MCF 10A (cell line): Measurements from ENCODE around the gene OR10A4. TPM values are rescaled to one million over a fixed set of nuclear protein-coding genes. Genes with fewer than 3 reads are reported as not detected.
A peak's percentile ranks its signal among the peaks of the same experiment; 100 is the strongest.

ENCODE experiments used
- BruUV-seq: library from RNA; stranded (reverse); fragments of 400-500 nt; replicated peaks from 2 replicates; lab custom pipeline; 2021; lab: Mats Ljungman, UMichigan
- CTCF ChIA-PET: fragments of 300-600 bp; sonication (Branson Sonifier 250); formaldehyde crosslinking; extraction: SDS; loops from one replicate; lab custom pipeline; 2021; ENCODE audit warnings: antibody characterized with exemption, inconsistent platforms; lab: Yijun Ruan, JAX
- POLR2A ChIA-PET: fragments of 300-600, 350-650 bp; sonication (Branson Sonifier 250); formaldehyde crosslinking; extraction: SDS; loops from one replicate; lab custom pipeline; 2020; ENCODE audit warnings: antibody characterized with exemption, inconsistent platforms; lab: Yijun Ruan, JAX
- DNase-seq: peaks from one replicate; pipeline ENCODE4 v3.0.0-alpha.2; 2018; ENCODE audit not compliant: unreplicated experiment
- H3K27ac Mint-ChIP-seq: one replicate; pipeline ENCODE4 v1.8.0; 2022; ENCODE audit warnings: mild to moderate bottlenecking, low read depth, mixed read lengths; ENCODE audit not compliant: unreplicated experiment
- H3K27me3 Mint-ChIP-seq: one replicate; pipeline ENCODE4 v1.8.0; 2022; ENCODE audit warnings: mixed read lengths; ENCODE audit not compliant: insufficient read depth, unreplicated experiment
- H3K36me3 Mint-ChIP-seq: one replicate; pipeline ENCODE4 v1.8.0; 2022; ENCODE audit warnings: mild to moderate bottlenecking, moderate library complexity, mixed read lengths; ENCODE audit not compliant: insufficient read depth, unreplicated experiment
- H3K4me1 Mint-ChIP-seq: one replicate; pipeline ENCODE4 v1.8.0; 2022; ENCODE audit warnings: mixed read lengths; ENCODE audit not compliant: insufficient read depth, unreplicated experiment
- H3K4me3 Mint-ChIP-seq: one replicate; pipeline ENCODE4 v1.8.0; 2022; ENCODE audit warnings: mild to moderate bottlenecking, moderate library complexity, mixed read lengths; ENCODE audit not compliant: unreplicated experiment
- H3K9me3 Mint-ChIP-seq: one replicate; pipeline ENCODE4 v1.8.0; 2022; ENCODE audit warnings: mixed read lengths; ENCODE audit not compliant: unreplicated experiment
- intact Hi-C: fragments of 100-400 bp; cut with micrococcal nuclease; formaldehyde crosslinking; loops from 2 replicates; pipeline ENCODE4 v1.14.1; 2022
- total RNA-seq: library from RNA; stranded (reverse); gene quantifications from 2 replicates; pipeline ENCODE4 v1.2.3, GENCODE V29; 2022
- TF ChIP-seq, protein P1 (sequence below): fragments of 200-600 bp; IDR thresholded peaks from one replicate; pipeline ENCODE4 v1.8.0; 2022; ENCODE audit warnings: antibody characterized with exemption, mild to moderate bottlenecking; ENCODE audit not compliant: unreplicated experiment

Gene OR10A4
- total RNA-seq, 1 experiment from 2014 or later: not detected

- no peaks in the 10 kb centered on the region for H3K36me3 Mint-ChIP-seq
- TF ChIP-seq, protein P1, sequence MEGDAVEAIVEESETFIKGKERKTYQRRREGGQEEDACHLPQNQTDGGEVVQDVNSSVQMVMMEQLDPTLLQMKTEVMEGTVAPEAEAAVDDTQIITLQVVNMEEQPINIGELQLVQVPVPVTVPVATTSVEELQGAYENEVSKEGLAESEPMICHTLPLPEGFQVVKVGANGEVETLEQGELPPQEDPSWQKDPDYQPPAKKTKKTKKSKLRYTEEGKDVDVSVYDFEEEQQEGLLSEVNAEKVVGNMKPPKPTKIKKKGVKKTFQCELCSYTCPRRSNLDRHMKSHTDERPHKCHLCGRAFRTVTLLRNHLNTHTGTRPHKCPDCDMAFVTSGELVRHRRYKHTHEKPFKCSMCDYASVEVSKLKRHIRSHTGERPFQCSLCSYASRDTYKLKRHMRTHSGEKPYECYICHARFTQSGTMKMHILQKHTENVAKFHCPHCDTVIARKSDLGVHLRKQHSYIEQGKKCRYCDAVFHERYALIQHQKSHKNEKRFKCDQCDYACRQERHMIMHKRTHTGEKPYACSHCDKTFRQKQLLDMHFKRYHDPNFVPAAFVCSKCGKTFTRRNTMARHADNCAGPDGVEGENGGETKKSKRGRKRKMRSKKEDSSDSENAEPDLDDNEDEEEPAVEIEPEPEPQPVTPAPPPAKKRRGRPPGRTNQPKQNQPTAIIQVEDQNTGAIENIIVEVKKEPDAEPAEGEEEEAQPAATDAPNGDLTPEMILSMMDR: no peak
- no peaks in the 10 kb centered on the region for H3K27me3 Mint-ChIP-seq
- H3K4me1 Mint-ChIP-seq: no peaks in the 10 kb centered on the region
- H3K9me3 Mint-ChIP-seq: no peaks in the 10 kb centered on the region
- ChIA-PET CTCF (no interaction called here), POLR2A (no interaction called here)
- H3K27ac Mint-ChIP-seq: no peak overlapping the region
- intact Hi-C loops: no loop called here
- DNase-seq: peak; percentile 27
- no peak overlapping the region for H3K4me3 Mint-ChIP-seq
- no TSS peak for BruUV-seq
These were observed 35.5 kb downstream of the OR10A4 start for GRCh38 chr11:6911948-6912347.

DNA sequence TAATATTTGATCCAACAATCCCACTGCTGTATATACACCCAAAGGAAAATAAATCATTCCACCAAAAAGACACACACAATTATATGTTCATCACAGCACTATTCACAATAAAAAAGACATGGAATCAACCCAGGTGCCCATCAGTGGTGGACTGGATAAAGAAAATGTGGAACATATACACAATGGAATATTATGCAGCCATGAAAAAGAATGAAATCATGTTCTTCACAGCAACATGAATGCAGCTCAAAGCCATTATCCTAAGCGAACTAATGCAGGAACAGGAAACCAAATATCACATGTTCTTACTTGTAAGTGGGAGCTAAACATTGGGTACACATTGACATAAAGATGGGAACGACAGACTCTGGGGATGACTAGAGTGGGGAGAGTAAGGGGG lies 43.3 kb downstream of the OR10A4 start:
- POLR2A ChIA-PET: no interaction called here
- Mint-ChIP-seq H3K9me3 (no peaks in the 10 kb centered on the region), H3K4me3 (no peak overlapping the region), H3K27ac (no peak overlapping the region), H3K27me3 (no peaks in the 10 kb centered on the region), H3K36me3 (no peaks in the 10 kb centered on the region), H3K4me1 (no peaks in the 10 kb centered on the region)
- CTCF ChIA-PET: interaction anchor here (0.6 to 1.0 kb wide), 2 partner anchors 107 to 254 kb away, joined by 3 read pairs; no protein-coding TSS in a partner anchor
- intact Hi-C loops: no loop called here
- no peak for DNase-seq
- BruUV-seq: no TSS peak
- TF ChIP-seq, protein P1: no peak

- POLR2A ChIA-PET: no interaction called here
- H3K27me3 Mint-ChIP-seq: no peaks in the 10 kb centered on the region
- no TSS peak for BruUV-seq
- intact Hi-C loops: no loop called here
- no peaks in the 10 kb centered on the region for H3K36me3 Mint-ChIP-seq
- no peak within 1 kb of the TSS for H3K4me3 Mint-ChIP-seq
- CTCF ChIA-PET: interaction anchor here (0.8 kb wide), 1 partner anchor 108 kb away, joined by 3 read pairs; no protein-coding TSS in a partner anchor
- peaks cover 4% of the 10 kb centered on the region for H3K4me1 Mint-ChIP-seq
- TF ChIP-seq, protein P1: no peak
- H3K9me3 Mint-ChIP-seq: no peaks in the 10 kb centered on the region
- no peak for DNase-seq
- H3K27ac Mint-ChIP-seq: no peak within 1 kb of the TSS
These were observed 44.3 kb downstream of the OR10A4 start, which contains the start of gene OR2D3 for GRCh38 chr11:6920702-6921101. Gene OR2D3 (plus strand): TSS chr11:6921002. CDS start chr11:6921002, 0 bp downstream.

- Mint-ChIP-seq H3K4me1 (peaks cover 21% of the 10 kb centered on the region), H3K9me3 (no peaks in the 10 kb centered on the region), H3K36me3 (no peaks in the 10 kb centered on the region), H3K4me3 (no peak overlapping the region), H3K27ac (peak overlapping the region; percentile 59), H3K27me3 (no peaks in the 10 kb centered on the region)
- ChIA-PET CTCF (interaction anchor here (0.6 to 3.3 kb wide), 5 partner anchors 75 to 1576 kb away, joined by 3 to 9 read pairs (median 3); no protein-coding TSS in a partner anchor), POLR2A (interaction anchor here (1.9 to 3.0 kb wide), 2 partner anchors 12 to 95 kb away, joined by 6 to 12 read pairs; partner anchors contain the start of genes NLRP14 and ZNF214)
- intact Hi-C loops: no loop called here
- DNase-seq: no peak
- BruUV-seq: no TSS peak
- TF ChIP-seq, protein P1: no peak
These were observed 48.7 kb downstream of the OR10A4 start for GRCh38 chr11:6925007-6925577.
